ENCODE results near the gene ZSCAN12.

ZSCAN12 gene

DNA sequence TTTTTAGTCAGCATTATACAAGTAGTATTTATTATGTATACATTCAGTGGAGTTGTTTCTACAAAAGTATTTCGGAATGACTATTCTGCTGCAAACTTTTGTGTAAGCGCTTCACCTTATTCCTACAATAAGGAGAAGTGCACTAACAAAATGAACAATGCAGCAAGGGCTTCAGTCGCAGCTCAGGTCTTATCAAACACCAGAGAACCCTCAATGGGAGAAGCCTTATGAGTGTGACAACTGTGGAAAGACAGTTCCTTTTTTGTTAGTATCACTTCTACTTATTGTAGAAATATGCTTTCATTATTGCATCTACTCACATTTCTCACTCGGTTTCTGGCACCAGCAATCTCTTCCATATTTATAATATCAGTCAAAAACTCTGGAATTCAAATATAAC lies 31.0 kb downstream of the ZSCAN12 start:
- TF ChIP-seq SIN3A (IDR thresholded peaks at IDR 0.05; ENCODE audit: borderline replicate concordance, insufficient read depth, low read length), result no peak
- TF ChIP-seq, protein P1, sequence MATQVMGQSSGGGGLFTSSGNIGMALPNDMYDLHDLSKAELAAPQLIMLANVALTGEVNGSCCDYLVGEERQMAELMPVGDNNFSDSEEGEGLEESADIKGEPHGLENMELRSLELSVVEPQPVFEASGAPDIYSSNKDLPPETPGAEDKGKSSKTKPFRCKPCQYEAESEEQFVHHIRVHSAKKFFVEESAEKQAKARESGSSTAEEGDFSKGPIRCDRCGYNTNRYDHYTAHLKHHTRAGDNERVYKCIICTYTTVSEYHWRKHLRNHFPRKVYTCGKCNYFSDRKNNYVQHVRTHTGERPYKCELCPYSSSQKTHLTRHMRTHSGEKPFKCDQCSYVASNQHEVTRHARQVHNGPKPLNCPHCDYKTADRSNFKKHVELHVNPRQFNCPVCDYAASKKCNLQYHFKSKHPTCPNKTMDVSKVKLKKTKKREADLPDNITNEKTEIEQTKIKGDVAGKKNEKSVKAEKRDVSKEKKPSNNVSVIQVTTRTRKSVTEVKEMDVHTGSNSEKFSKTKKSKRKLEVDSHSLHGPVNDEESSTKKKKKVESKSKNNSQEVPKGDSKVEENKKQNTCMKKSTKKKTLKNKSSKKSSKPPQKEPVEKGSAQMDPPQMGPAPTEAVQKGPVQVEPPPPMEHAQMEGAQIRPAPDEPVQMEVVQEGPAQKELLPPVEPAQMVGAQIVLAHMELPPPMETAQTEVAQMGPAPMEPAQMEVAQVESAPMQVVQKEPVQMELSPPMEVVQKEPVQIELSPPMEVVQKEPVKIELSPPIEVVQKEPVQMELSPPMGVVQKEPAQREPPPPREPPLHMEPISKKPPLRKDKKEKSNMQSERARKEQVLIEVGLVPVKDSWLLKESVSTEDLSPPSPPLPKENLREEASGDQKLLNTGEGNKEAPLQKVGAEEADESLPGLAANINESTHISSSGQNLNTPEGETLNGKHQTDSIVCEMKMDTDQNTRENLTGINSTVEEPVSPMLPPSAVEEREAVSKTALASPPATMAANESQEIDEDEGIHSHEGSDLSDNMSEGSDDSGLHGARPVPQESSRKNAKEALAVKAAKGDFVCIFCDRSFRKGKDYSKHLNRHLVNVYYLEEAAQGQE (IDR thresholded peaks at IDR 0.05; ENCODE audit: insufficient read depth in 1 of 2, low read depth in 2 of 2, low read length in 2 of 2), result no peak
- no peak for TF ChIP-seq POLR2AphosphoS5 (IDR thresholded peaks at IDR 0.05; ENCODE audit: low read depth, low read length)
- TF ChIP-seq TAF1 (IDR thresholded peaks at IDR 0.05; ENCODE audit: borderline replicate concordance, insufficient read depth, low read length), result no peak
- no peak for TF ChIP-seq FOXP2 (optimal IDR thresholded peaks at IDR 0.05; ENCODE audit: borderline replicate concordance, extremely low read depth, extremely low read length, insufficient read depth)

DNA sequence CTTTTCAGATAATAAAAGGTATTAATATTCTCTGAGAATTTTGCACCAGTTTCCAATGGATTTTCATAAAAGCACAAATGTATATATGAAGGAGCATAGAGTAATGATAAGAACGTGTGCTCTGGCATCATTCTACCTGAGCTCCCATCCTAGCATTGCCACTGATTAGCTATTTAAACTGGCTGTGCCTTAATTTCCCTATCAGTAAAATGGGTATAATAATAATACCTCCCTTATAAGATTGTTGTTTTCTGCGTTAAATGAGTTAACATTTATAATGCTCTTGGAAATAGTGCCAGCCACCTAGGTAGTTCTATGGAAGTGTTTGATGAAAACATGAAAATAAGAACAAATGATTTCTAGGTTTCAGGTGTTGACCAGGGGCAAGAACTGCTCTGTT lies 38.6 kb downstream of the ZSCAN12 start:
- TF ChIP-seq TAF1 (IDR thresholded peaks at IDR 0.05; ENCODE audit: borderline replicate concordance, insufficient read depth, low read length), result no peak
- TF ChIP-seq, protein P1 (IDR thresholded peaks at IDR 0.05; ENCODE audit: insufficient read depth in 1 of 2, low read depth in 2 of 2, low read length in 2 of 2), result no peak
- no peak for TF ChIP-seq POLR2AphosphoS5 (IDR thresholded peaks at IDR 0.05; ENCODE audit: low read depth, low read length)
- TF ChIP-seq FOXP2 (optimal IDR thresholded peaks at IDR 0.05; ENCODE audit: borderline replicate concordance, extremely low read depth, extremely low read length, insufficient read depth), result no peak
- TF ChIP-seq SIN3A (IDR thresholded peaks at IDR 0.05; ENCODE audit: borderline replicate concordance, insufficient read depth, low read length), result no peak

DNA sequence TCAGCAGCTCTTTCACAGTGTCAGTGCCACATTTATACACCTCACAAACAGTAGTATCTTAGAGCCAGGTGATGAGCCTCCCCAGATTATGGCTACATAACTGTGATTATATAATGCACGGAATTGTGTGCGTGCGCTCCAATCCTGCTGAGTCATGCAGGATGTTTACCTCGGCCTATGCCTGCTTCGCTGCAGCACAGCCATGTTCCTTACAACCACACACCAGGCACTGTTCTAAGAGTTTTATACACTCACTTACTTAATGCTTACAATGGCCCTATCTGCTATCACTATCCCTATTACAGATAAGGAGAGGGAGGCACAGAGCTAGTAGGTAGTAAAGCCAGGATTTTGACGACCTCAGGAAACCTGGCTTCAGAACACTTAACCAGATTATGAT lies 42.5 kb downstream of the ZSCAN12 start:
- TF ChIP-seq, protein P1 (IDR thresholded peaks at IDR 0.05; ENCODE audit: insufficient read depth in 1 of 2, low read depth in 2 of 2, low read length in 2 of 2), result no peak
- TF ChIP-seq POLR2AphosphoS5 (IDR thresholded peaks at IDR 0.05; ENCODE audit: low read depth, low read length) (no peak), SIN3A (IDR thresholded peaks at IDR 0.05; ENCODE audit: borderline replicate concordance, insufficient read depth, low read length) (no peak), TAF1 (IDR thresholded peaks at IDR 0.05; ENCODE audit: borderline replicate concordance, insufficient read depth, low read length) (no peak), FOXP2 (optimal IDR thresholded peaks at IDR 0.05; ENCODE audit: borderline replicate concordance, extremely low read depth, extremely low read length, insufficient read depth) (no peak)

DNA sequence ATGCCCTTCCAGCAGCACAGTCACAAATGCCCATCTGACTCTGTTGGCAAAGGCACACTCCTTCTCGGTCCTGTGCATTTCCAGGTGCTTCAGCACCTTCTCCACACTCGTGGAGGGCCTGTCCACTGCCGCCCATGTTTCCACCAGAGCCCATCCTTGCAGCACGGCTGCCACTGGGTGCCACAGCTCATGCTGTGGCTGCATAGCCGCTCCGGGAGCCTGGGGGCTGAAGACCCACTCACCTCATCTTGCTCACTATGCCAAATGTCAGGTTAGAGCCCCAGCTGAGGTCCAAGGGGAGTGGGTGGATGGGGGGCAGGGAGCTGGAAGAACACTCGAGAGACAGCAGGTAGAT lies 42.9 kb downstream of the ZSCAN12 start:
- no peak for TF ChIP-seq POLR2AphosphoS5 (IDR thresholded peaks at IDR 0.05; ENCODE audit: low read depth, low read length)
- TF ChIP-seq, protein P1 (IDR thresholded peaks at IDR 0.05; ENCODE audit: insufficient read depth in 1 of 2, low read depth in 2 of 2, low read length in 2 of 2), result no peak
- no peak for TF ChIP-seq SIN3A (IDR thresholded peaks at IDR 0.05; ENCODE audit: borderline replicate concordance, insufficient read depth, low read length)
- TF ChIP-seq FOXP2 (optimal IDR thresholded peaks at IDR 0.05; ENCODE audit: borderline replicate concordance, extremely low read depth, extremely low read length, insufficient read depth), result no peak
- TF ChIP-seq TAF1 (IDR thresholded peaks at IDR 0.05; ENCODE audit: borderline replicate concordance, insufficient read depth, low read length), result no peak

All from PFSK-1 (cell line).